Measurements from ENCODE around the gene PSMG1. TPM values are rescaled to one million over a fixed set of nuclear protein-coding genes. Genes with fewer than 3 reads are reported as not detected.

Gene PSMG1
- total and polyA plus RNA-seq, 10 of the 15 experiments (the other 5 are each of a cell fraction or from before 2014, with no cell fraction given): 21.3 to 248 (median 121) TPM

DNA sequence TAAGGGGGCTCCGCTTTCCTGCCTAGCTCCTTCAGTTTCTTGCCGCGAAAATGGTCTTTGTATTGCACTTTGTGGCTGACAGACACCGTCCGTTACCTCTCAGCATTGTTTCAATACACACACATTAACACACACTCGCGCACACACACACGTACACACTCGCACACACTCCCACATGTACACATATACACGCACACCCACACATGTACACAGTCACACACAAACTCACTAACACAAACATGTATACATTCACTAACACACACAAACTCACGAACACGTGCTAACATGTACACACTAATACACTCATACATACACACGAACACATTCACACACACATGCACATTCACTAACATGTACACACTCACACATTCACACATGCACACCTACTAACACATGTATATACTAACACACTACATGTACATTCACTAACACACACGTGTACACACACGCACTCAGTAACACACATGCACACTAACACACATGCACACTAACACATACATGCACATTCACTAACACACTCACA lies 48.9 kb downstream of the PSMG1 start (continued):
- TF ChIP-seq GATAD2B (conservative IDR thresholded peaks at IDR 0.05; ENCODE audit: low read depth) (no peak), ZSCAN29 (IDR thresholded peaks at IDR 0.05) (no peak), ZNF384 (IDR thresholded peaks at IDR 0.05; ENCODE audit: borderline replicate concordance, low read depth, low read length) (no peak), RFX5 (IDR thresholded peaks at IDR 0.05; ENCODE audit: low read depth, low read length) (no peak)
- TF ChIP-seq, protein P1, sequence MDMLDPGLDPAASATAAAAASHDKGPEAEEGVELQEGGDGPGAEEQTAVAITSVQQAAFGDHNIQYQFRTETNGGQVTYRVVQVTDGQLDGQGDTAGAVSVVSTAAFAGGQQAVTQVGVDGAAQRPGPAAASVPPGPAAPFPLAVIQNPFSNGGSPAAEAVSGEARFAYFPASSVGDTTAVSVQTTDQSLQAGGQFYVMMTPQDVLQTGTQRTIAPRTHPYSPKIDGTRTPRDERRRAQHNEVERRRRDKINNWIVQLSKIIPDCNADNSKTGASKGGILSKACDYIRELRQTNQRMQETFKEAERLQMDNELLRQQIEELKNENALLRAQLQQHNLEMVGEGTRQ (IDR thresholded peaks at IDR 0.05; ENCODE audit: borderline replicate concordance, low read depth, low read length): no peak

DNA sequence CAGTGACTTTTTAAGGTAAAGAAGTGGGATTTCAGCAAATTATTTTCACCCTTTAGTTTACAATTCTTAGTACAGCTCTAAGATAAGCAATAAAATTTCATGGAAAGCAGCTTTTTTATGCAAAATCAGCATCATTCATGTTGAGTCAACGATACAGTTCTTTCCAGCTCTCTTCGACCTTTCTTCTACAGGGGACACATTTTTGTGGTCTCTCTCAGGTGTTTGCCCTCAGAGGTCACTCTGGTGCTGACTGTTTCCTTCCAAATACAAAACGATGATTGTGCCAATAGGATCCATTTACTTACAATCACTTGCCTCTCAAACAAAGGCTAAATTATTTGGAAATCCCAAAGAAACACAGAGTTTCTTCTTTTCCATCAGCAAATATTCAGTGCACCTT lies 51.0 kb downstream of the PSMG1 start:
- Histone ChIP-seq H3K79me2 (ENCODE audit: control insufficient read depth, insufficient read depth, low read length) (no peaks in the 10 kb centered on the region), H3K4me2 (ENCODE audit: control insufficient read depth, insufficient read depth) (no peak overlapping the region), H2AFZ (ENCODE audit: control insufficient read depth, low read depth, low read length) (no peak overlapping the region), H3K27me3 (replicated peaks in 1 of 2; ENCODE audit: control insufficient read depth in 2 of 2, insufficient read depth in 2 of 2, low read length in 1 of 2) (no peaks in the 10 kb centered on the region), H3K27ac (ENCODE audit: control insufficient read depth, insufficient read depth) (no peak overlapping the region), H4K20me1 (ENCODE audit: control insufficient read depth, insufficient read depth) (no peaks in the 10 kb centered on the region), H3K36me3 (ENCODE audit: control insufficient read depth in 2 of 2, insufficient read depth in 2 of 2, low read length in 1 of 2) (no peaks in the 10 kb centered on the region), H3K9ac (ENCODE audit: control insufficient read depth, insufficient read depth, low read length) (no peak overlapping the region), H3K4me1 (ENCODE audit: control insufficient read depth, insufficient read depth, low read length) (no peaks in the 10 kb centered on the region), H3K9me3 (replicated peaks; ENCODE audit: control insufficient read depth, insufficient read depth, low read length) (no peaks in the 10 kb centered on the region), H3K4me3 (no peak overlapping the region)
- no peak for TF ChIP-seq MYB (IDR thresholded peaks at IDR 0.05; ENCODE audit: borderline replicate concordance, low read depth, low read length)
- TF ChIP-seq, protein P2, sequence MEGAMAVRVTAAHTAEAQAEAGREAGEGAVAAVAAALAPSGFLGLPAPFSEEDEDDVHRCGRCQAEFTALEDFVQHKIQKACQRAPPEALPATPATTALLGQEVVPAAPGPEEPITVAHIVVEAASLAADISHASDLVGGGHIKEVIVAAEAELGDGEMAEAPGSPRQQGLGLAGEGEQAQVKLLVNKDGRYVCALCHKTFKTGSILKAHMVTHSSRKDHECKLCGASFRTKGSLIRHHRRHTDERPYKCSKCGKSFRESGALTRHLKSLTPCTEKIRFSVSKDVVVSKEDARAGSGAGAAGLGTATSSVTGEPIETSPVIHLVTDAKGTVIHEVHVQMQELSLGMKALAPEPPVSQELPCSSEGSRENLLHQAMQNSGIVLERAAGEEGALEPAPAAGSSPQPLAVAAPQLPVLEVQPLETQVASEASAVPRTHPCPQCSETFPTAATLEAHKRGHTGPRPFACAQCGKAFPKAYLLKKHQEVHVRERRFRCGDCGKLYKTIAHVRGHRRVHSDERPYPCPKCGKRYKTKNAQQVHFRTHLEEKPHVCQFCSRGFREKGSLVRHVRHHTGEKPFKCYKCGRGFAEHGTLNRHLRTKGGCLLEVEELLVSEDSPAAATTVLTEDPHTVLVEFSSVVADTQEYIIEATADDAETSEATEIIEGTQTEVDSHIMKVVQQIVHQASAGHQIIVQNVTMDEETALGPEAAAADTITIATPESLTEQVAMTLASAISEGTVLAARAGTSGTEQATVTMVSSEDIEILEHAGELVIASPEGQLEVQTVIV (IDR thresholded peaks at IDR 0.05; ENCODE audit: borderline replicate concordance, partially characterized antibody): no peak
- TF ChIP-seq SIN3A (IDR thresholded peaks at IDR 0.05; ENCODE audit: low read depth, low read length): no peak
- TF ChIP-seq RBBP5 (conservative IDR thresholded peaks at IDR 0.05): no peak
- no peak for TF ChIP-seq MYC (IDR thresholded peaks at IDR 0.05; ENCODE audit: insufficient read depth, insufficient read length, insufficient replicate concordance, low read length, severe bottlenecking)
- no peak for TF ChIP-seq YBX1 (IDR thresholded peaks at IDR 0.05)
- TF ChIP-seq, protein P3, sequence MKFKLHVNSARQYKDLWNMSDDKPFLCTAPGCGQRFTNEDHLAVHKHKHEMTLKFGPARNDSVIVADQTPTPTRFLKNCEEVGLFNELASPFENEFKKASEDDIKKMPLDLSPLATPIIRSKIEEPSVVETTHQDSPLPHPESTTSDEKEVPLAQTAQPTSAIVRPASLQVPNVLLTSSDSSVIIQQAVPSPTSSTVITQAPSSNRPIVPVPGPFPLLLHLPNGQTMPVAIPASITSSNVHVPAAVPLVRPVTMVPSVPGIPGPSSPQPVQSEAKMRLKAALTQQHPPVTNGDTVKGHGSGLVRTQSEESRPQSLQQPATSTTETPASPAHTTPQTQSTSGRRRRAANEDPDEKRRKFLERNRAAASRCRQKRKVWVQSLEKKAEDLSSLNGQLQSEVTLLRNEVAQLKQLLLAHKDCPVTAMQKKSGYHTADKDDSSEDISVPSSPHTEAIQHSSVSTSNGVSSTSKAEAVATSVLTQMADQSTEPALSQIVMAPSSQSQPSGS (IDR thresholded peaks at IDR 0.05; ENCODE audit: low read length): no peak
- TF ChIP-seq EGR1 (IDR thresholded peaks at IDR 0.05; ENCODE audit: borderline replicate concordance in 1 of 2, low read depth in 2 of 2, low read length in 2 of 2): no peak
- TF ChIP-seq ETV6 (conservative IDR thresholded peaks at IDR 0.05 in 1 of 2, IDR thresholded peaks at IDR 0.05 in 1 of 2; ENCODE audit: borderline replicate concordance in 1 of 2, low read depth in 1 of 2): no peak
- no peak for TF ChIP-seq STAT3 (IDR thresholded peaks at IDR 0.05; ENCODE audit: low read depth, low read length)
- TF ChIP-seq RCOR1 (conservative IDR thresholded peaks at IDR 0.05; ENCODE audit: low read depth, low read length): no peak
- TF ChIP-seq EED (IDR thresholded peaks at IDR 0.05; ENCODE audit: low read depth): no peak
- no peak for TF ChIP-seq IKZF1 (conservative IDR thresholded peaks at IDR 0.05)
- ATAC-seq (no peak), DNase-seq (ENCODE audit: low read depth, low spot score) (no peak), FAIRE-seq (no peak)
- ChIA-PET RAD21 (ENCODE audit: unreplicated experiment) (no interaction called here), CTCF (interaction anchor here (1.0 to 1.6 kb wide), 3 partner anchors 9 to 463 kb away, joined by 3 to 4 read pairs (median 4); no protein-coding TSS in a partner anchor), POLR2A (no interaction called here), SMC1A (ENCODE audit: uncharacterized antibody, unreplicated experiment) (no interaction called here)
- in situ Hi-C loops (cut with MboI) (no loop called here), intact Hi-C loops (cut with micrococcal nuclease; ENCODE audit: unreplicated experiment) (no loop called here)
- no TSS peak for BruUV-seq (replicated peaks)
- WGBS (ENCODE audit: insufficient coverage, insufficient replicate concordance, low lambda C conversion rate, missing lambda C conversion rate): 0% methylated on average over 3 of the region's 3 CpGs

Data from GM12878 (cell line).